ENCODE results near the gene GTPBP8. TPM values are rescaled to one million over a fixed set of nuclear protein-coding genes. Genes with fewer than 3 reads are reported as not detected.

GTPBP8 gene
- total RNA-seq, 2 donors from 2014 or later: 21.6 to 30.8 TPM

DNA sequence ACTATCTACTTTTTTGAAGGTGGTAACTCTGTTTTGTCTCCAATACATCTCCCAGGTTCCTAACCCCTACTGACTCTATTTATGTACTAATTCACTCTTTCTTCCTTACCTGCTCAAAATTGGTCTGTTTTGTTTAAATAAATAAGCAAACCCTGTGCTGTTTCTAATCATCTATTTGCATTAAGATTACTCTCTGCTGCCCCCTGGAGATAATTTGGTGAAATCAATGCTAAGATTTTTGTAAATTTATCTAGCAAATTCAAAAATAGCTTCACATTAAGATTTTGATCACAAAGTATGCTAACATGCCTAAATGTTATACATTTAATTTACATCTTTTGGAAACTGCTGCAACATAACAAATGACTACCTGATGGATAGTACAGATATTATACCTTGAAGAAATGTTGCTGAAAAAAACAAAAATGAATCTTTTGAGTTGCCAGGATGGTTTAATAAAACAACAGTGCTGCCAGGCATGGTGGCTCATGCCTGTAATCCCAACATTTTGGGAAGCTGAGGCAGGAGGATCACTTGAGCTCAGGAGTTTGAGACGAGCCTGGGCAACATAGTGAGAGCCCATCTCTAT is 11.4 kb upstream of the GTPBP8 start:
- DNase-seq (ENCODE audit: low spot score in 2 of 2) (no peak), ATAC-seq (no peak)
- Mint-ChIP-seq H3K36me3 (peaks cover 5% of the 10 kb centered on the region in 2 donors), H3K9me3 (no peaks in the 10 kb centered on the region), H3K27ac (no peak overlapping the region)

DNA sequence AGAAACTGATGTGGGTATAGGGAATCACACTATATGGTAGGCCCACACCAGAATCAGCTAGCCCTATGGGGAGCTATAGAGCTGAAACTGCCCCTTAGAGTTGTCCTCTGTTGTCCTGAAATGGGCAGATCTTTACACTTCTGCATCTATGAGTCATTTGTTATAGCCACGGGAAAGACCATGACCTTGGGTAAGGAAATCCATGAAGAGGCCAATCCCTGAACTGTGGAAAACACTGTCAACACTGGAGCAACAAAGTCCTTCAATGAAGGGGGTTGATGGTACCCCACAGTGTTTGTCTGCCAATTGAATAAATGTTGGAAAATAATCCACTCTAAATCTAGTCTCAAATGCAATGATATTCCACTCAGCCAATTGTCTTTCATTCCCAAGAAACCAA is 10.7 kb upstream of the GTPBP8 start:
- Mint-ChIP-seq H3K36me3 (peaks cover 5% of the 10 kb centered on the region in 2 donors), H3K27ac (no peak overlapping the region), H3K9me3 (no peaks in the 10 kb centered on the region)
- ATAC-seq (no peak), DNase-seq (ENCODE audit: low spot score in 2 of 2) (no peak)

DNA sequence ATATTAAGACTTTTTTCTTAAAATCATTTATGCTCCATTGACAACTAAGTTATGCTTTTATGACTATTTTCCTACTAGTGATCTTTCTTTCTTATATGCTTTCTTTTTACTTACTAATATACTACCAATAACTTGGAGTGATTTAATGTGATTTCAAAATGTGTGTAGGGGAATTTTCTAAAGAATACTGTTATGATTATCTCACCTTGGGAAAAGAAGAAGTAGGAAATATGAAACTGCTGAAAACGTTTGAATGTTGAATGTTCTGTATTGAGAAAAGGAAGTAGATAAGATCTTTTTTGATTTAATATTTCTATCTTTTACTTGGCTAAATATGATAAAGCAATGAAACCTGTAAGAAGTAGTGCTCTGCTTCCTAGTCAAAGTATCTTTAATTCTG is 8.1 kb upstream of the GTPBP8 start:
- Mint-ChIP-seq H3K36me3 (peaks cover 5% of the 10 kb centered on the region in 2 donors), H3K27ac (no peak overlapping the region), H3K9me3 (no peaks in the 10 kb centered on the region)
- ATAC-seq: no peak
- DNase-seq (ENCODE audit: low spot score in 2 of 2): no peak

DNA sequence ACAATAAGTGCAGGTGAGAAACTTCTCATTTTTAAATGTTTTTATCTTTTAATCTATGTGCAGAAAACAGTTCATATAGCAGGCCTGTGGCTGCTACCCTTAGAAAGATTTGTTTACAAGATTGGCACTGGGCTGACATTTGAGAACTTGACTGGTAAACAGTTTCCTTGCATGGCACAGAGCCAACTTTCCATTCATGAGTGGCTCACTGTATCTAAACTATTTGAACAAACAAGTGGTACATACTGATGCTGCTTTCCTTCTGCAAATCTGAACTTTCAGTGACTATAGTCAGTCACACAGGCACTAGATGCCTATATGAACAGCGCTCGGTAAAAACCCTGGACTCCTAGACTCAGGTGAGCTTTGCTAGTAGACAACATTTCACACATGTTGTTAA is 6.3 kb upstream of the GTPBP8 start:
- H3K27ac Mint-ChIP-seq: no peak overlapping the region
- no peak for DNase-seq (ENCODE audit: low spot score in 2 of 2)
- no peak for ATAC-seq

DNA sequence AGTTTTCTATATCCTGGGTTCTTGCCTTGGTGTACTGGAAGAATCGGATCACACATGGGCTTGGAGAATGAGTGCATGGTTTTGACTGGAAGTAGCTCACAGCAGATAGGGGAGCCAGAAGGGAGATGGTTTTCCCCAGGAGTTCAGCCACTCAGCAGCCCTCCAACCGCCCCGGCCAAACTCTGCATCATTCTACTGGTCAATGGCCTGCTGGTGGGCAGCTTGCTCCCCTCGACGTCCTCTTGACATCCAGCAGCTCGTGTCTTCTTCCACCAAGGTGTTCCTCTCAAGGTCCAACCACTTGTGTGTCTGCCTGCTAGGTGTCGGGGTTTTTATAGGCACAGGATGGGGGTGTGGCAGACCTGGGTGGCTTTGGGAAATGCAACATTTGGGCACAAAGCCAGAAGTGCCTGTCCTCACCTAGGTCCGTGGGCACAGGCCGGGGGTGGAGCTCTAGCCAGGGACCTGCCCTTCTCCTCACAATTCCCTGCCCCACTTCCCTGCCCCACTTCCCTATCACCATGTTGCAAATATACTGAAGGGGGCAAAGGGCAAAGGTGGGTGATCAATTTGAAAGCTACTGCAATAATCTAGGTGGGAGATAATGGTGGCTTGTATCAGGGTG is 3.0 kb upstream of the GTPBP8 start:
- Mint-ChIP-seq H3K27ac (peak overlapping the region in 1 of 2 donors; percentile 55), H3K36me3 (peaks cover 0 to 8% of the 10 kb centered on the region in 2 donors), H3K9me3 (no peaks in the 10 kb centered on the region)
- ATAC-seq (no peak), DNase-seq (ENCODE audit: low spot score in 2 of 2) (no peak)

More for the DNA sequence above, 6.3 kb upstream of the GTPBP8 start:
- peaks cover 0 to 5% of the 10 kb centered on the region in 2 donors for H3K36me3 Mint-ChIP-seq
- no peaks in the 10 kb centered on the region for H3K9me3 Mint-ChIP-seq

DNA sequence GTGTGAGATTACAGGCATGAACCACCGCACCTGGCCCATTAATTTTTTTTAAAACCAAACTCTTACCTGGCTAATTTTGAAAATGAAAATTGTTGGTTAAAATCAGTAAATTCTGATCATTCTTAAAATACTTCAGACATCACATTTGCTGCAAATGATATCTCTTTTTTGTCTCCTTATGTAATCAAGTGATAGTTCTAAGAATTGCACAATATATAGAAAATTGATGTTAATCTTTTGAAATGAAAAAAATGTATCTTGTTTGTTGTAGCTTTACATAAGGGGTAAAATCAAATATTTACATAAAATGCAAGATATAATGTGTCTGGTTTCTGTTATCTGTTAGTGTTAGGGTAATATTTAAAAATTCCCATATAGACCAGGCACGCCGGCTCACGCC is 5.0 kb downstream of the GTPBP8 start:
- no peaks in the 10 kb centered on the region for H3K9me3 Mint-ChIP-seq
- no peak for DNase-seq (ENCODE audit: low spot score in 2 of 2)
- no peak for ATAC-seq
- peaks cover 3 to 46% of the 10 kb centered on the region in 2 donors for H3K36me3 Mint-ChIP-seq
- no peak overlapping the region for H3K27ac Mint-ChIP-seq

DNA sequence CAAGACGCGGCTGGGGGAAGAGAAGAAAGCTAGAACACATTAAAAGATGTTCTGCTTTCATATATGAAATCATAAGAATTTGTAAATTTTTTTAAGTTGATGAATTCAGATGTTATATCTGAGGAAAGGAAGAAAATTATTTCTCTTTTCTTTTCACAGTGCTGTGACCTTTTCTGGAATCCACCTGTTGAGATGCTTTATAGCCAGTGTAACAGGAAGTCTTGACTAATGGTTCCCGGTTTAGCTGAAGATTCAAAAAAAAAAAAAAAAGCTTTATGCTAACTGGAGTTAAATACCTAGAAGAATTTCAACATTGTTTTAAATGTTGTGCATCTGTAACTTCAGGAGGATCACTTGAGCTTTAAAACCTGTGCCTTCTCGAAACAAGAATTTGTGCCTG is 9.9 kb downstream of the GTPBP8 start:
- no peaks in the 10 kb centered on the region for H3K9me3 Mint-ChIP-seq

DNA sequence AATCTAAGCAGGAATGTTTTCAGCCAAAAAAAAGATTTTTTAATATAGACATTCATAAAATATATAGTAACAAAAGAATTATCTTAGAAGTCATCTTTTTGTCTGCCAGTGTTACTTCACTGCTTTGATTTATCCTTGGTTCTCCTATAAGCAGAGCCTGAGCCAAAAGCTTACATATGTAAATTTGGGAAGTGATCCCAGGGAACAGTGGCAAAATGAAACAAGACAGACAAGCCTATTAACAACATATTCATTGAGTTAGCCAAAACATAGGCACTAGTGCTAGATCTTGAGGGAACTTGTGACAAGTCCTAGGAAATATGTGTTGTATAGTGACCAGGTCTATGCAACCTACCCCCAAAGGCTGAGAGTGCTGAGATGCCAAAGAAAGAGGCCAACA is 11.3 kb downstream of the GTPBP8 start:
- Mint-ChIP-seq H3K9me3 (no peaks in the 10 kb centered on the region), H3K36me3 (peaks cover 17 to 62% of the 10 kb centered on the region in 2 donors), H3K27ac (peak overlapping the region in 1 of 2 donors; percentile 84)
- ATAC-seq: no peak
- no peak for DNase-seq (ENCODE audit: low spot score in 2 of 2)

More for the DNA sequence above, 9.9 kb downstream of the GTPBP8 start:
- Mint-ChIP-seq H3K27ac (peak overlapping the region; percentile 84 to 85), H3K36me3 (peaks cover 13 to 55% of the 10 kb centered on the region in 2 donors)
- ATAC-seq (no peak), DNase-seq (ENCODE audit: low spot score in 2 of 2) (no peak)

DNA sequence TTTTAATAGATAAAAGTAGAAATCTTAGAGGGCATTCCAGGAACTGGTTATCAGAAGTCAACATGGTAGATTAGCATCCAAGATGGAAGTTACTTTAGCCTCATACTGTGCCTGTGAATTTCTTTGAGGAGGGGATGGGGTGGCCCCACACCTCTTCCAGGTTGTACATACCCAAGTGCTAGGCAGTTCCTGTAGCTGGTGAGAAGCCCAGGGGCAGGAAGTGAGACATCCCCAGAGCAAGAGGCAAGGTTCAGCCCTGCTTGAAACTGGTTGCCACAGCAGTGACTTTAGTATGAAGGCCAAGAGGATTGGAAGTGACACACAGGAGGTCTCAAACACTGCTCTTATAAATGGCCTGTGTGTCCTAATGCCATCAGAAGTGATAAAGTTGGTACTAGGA is 11.9 kb downstream of the GTPBP8 start:
- Mint-ChIP-seq H3K27ac (peak overlapping the region; percentile 65 to 84), H3K36me3 (peaks cover 18 to 69% of the 10 kb centered on the region in 2 donors), H3K9me3 (no peaks in the 10 kb centered on the region)
- peak; percentile 41 to 74 for DNase-seq (ENCODE audit: low spot score in 2 of 2)
- ATAC-seq: peak; percentile 52 to 89

DNA sequence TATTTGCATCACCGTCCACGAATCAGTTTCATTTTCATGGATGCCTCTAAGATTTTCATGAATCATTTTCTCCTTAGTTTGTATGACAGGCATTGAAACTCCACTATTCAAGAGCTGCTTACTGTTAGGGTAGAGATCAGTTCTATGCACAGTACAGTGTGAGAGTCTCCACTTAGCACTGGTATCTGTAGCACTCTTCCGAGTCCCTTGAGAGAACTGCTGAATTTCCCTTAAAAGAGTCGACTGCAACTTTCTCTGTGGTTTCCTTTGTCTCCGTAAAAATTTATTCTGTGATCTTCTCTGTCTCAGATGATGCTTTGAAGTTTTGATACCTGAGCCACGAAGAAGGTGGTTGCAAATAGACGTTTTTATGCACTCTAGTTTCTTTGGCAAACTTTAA is 14.8 kb downstream of the GTPBP8 start:
- peaks cover 31 to 68% of the 10 kb centered on the region in 2 donors for H3K36me3 Mint-ChIP-seq
- H3K9me3 Mint-ChIP-seq: no peaks in the 10 kb centered on the region
- peak; percentile 87 to 98 for ATAC-seq
- DNase-seq (ENCODE audit: low spot score in 2 of 2): no peak
- H3K27ac Mint-ChIP-seq: peak overlapping the region; percentile 92 to 95

DNA sequence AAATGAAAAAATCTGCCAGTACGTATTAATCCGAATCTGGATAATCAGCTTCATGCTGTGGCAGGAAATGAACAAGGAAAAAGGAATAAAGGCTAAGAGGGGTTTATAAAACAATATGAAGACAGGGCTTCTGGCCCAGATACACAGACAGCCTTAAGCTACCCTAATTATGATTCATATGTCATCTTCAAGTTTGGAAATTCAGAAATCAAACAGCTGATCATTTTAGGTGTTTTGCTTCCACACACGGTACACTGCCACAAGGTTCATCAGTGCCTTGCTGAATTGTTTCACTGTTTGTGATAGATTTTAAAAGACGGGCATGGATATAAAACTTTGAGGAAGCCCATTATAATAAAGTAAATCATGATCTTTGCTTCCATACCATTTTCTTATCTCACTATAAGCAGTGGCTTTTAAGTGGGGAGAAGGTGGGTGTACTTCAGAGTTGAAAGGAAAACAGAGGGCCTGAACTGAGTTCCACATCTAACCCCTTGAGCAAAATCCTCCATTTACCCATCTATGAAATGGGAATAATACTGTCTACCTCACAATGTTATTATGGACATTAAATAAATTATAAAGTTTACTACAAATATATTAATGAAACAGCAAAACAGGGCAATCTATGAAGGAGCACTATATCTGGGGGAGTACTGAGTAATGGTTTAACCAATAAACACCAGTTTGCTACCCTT is 15.7 kb downstream of the GTPBP8 start:
- ATAC-seq (peak; percentile 6 to 16), DNase-seq (ENCODE audit: low spot score in 2 of 2) (no peak)
- H3K36me3 Mint-ChIP-seq: peaks cover 27 to 68% of the 10 kb centered on the region in 2 donors
- no peaks in the 10 kb centered on the region for H3K9me3 Mint-ChIP-seq
- peak overlapping the region; percentile 92 to 95 for H3K27ac Mint-ChIP-seq

DNA sequence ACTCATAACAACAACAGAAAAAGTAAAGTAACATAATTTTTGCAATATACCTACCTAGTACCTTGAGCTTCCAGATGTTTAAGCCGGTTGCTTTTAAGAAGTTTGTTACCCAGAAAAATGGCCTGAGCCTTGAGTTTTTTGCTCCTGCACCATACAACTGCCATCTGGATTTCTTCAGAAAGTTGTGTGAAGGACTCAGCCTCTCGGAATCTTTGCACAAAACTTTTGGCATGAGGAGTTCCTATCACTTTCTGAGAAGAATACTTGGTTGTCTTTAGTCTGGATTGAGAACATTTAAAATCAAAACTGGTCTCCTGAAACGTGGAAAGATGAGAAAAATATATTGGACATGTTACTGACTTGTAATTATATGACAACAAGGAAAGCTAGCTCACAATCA is 17.3 kb downstream of the GTPBP8 start:
- DNase-seq (ENCODE audit: low spot score in 2 of 2) (no peak), ATAC-seq (no peak)
- Mint-ChIP-seq H3K36me3 (peaks cover 34 to 80% of the 10 kb centered on the region in 2 donors), H3K27ac (peak overlapping the region in 1 of 2 donors; percentile 49), H3K9me3 (no peaks in the 10 kb centered on the region)

DNA sequence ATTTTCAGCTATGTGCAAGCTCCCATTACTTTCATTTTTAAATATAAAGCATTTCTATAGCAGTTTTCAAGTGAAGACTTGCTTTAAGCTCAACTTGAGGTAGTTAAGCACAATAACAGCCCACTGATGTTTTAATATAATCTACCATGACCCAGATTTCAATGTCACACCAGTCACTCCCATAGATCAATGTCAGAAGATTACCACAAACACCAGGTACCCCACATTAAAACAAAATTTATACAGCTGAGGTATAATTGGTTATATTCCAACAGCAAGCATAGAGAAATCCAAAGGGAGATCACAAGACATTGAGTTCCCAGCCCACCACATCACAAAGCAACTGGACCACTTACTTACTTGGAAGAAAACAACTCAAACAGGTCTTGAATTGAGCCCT is 22.8 kb downstream of the GTPBP8 start:
- DNase-seq (ENCODE audit: low spot score in 2 of 2) (no peak), ATAC-seq (no peak)
- Mint-ChIP-seq H3K27ac (peak overlapping the region in 1 of 2 donors; percentile 45), H3K9me3 (no peaks in the 10 kb centered on the region), H3K36me3 (peaks cover 46 to 82% of the 10 kb centered on the region in 2 donors)

DNA sequence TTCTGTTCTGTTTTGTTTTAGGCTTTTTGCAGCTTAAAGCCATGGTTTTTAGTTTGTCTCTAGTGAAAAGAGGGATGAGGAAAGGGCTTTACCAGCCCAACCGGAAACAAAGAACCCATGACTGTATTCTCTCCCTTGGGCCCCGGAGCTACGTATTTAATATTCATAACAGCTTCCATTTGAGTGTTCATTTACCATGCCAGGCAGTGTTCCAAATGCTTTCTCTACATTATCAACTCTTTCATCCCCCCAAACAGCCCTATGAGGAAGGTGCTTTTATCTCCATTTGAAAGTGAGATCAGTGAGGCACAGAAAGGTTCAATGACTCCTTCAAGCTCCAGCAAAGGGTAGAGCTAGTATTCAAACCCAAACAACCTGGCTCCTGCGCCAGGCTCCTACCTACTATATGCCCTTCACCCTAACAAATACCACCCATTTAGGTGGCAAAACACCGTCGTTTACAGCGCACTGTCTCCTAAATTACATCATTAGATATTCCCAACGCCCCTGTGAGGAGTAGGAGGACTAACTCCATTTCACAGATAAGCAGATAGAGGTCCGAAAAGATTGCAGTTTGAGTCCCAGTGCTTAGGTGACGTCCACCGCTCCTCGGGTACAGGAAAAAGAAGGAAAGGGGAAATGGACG is 27.9 kb downstream of the GTPBP8 start:
- peaks cover 0 to 4% of the 10 kb centered on the region in 2 donors for H3K9me3 Mint-ChIP-seq

DNA sequence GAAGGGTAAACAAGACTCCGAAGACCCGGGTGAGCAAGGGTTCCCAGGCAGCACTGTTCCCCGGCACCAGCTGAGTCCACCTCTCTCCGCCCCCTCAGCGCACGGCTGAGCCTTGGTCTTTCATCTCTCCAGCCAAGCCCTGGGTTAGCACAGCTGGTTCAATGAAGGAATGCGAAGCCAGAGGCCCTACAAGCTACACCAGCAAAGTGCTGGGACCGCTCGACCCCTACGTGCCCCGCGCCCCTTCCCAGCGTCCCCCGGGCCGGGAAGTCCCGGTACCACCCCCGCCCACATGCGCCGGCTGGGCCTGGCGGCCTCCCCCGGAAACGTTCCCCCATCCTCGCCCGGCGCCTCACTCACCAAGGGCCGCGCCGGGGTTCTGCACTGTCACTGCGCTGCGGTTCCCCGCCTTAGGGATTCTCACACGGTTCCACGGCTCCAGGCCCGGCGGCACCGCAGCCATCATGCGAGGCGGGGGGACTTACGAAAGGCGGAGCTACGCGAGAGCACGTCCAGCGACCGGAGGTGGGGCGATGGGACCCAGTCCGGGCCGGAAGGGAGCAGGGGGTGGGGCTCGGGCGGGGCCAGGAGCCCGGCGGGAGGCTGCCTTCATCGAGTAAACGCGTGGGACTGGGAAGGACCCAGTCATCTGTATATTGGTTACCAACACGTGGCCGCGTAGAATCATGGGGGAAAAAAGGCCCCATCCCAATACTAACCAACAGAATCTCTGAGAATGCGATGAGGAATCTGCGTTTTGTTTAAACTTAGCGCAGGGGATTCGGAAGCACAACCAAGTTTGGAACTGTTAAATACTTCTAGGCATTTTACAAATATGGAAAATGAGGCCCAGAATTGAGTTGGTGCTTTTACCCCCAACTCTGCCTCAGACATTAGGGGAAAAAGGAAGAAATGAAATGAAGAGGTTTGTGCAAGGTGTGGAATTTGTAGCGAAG is 28.7 kb downstream of the GTPBP8 start:
- peaks cover 0 to 4% of the 10 kb centered on the region in 2 donors for H3K9me3 Mint-ChIP-seq
- ATAC-seq: peak; percentile 91 to 92

More for the DNA sequence above, 27.9 kb downstream of the GTPBP8 start:
- ATAC-seq: peak; percentile 6 to 19
- Mint-ChIP-seq H3K27ac (peak overlapping the region; percentile 92 to 94), H3K36me3 (peaks cover 44 to 67% of the 10 kb centered on the region in 2 donors)
- no peak for DNase-seq (ENCODE audit: low spot score in 2 of 2)

DNA sequence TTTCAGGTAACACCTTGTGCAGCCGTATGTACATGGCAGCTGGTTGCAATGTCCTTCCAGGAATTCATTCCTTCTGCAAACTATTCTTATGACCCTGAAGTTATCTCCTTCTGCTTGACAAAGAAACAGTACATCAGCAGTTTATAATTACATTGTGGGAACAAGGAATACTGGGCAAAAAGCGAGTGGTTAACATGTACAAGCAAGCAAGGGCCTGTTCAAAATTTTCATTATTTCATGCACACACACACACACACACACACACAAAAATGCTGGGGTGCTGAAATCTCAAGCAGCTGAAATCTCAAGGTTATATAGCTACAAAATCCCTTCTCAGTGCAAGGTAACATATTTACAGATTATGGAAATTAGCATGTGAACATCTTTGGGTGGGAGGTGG is 30.7 kb downstream of the GTPBP8 start:
- DNase-seq (ENCODE audit: low spot score in 2 of 2) (no peak), ATAC-seq (no peak)
- H3K36me3 Mint-ChIP-seq: peaks cover 29 to 43% of the 10 kb centered on the region in 2 donors
- H3K27ac Mint-ChIP-seq: peak overlapping the region in 1 of 2 donors; percentile 94
- peaks cover 0 to 4% of the 10 kb centered on the region in 2 donors for H3K9me3 Mint-ChIP-seq

More for the DNA sequence above, 28.7 kb downstream of the GTPBP8 start:
- peak; percentile 79 to 91 for DNase-seq (ENCODE audit: low spot score in 2 of 2)
- peak overlapping the region; percentile 92 to 94 for H3K27ac Mint-ChIP-seq
- H3K36me3 Mint-ChIP-seq: peaks cover 41 to 63% of the 10 kb centered on the region in 2 donors
